ENCODE measurements around the gene CXCR4.

The CXCR4 gene

DNA sequence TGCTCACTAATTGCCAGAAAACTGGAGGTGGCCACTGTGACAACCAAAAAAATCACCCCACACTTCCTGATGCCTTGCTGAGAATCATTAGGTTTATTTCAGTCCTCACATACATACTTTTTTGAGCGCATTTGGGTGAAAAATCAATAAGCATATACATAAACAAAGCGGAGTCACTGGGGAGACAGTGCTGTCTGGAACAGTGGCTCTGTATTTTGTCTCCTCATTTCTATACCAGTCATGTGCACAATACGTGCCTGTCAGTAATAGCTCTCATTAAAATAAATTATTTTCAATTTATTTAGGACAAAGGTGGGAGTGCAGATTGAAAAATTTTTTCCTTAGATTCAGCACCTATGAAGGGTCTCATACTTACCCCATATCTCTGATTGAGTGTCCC is 48.2 kb downstream of the CXCR4 start:
- DNase-seq: no peak

DNA sequence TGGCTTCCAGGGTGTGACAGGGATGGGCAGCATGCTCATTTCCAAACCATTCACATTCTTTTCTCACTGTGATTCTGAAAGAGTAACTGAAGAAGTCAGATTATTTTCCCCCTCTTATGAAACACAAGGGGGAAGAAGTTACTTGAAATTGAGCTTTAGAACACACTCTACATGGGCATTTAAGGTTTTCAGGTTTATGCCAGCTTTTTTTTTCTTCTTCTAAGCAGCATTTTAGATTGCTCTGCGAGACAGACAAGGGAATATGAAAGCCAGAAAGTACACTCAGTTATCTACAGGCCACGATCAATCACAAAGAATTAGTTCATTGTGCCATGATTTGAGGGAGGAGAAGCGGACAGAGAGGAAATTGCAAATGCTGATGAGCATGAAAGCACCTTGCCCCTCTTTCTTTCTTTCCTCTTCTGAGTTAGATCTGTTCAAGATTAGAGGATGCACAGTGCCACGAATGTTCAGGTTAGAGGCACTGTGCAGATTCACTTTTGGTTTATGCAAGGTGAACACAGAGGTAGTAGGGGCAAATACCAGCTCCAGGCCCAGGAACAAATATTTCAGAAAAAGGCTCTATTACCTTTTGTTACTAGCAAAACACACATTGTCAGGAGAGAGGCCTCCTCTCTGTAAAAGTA is 49.2 kb downstream of the CXCR4 start:
- DNase-seq: no peak

DNA sequence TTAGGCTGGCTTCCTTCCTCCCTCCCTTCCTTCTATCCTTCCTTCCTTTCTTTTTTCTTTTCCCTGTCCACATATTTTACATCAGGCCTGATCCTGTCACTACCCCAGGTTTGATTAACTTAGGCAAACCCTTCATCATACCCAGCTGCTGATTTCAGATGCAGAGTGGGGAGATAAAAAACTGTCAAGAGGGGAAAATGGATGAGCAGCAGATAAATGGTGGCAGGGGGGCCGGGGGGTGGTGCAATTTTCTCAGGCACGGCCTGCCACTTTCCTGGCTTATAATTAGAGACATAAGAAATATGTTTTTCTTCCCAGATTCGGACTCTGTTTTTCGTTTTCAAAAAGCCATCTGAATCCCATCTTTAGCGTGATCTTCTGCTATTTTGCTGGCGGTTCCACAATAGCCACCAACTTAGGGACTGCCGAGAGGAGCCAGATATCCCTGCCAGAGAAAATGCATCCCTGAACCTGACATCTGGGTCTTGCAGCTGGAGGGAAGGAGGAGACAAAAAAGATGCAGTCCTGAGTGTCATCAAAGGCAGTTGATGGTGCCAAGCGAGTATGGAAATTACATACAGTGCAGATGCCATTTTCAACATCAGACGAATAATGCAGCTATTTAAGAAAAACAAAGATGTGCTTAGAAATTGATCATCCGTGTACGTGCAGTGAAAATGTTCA is 49.9 kb downstream of the CXCR4 start:
- DNase-seq: no peak

DNA sequence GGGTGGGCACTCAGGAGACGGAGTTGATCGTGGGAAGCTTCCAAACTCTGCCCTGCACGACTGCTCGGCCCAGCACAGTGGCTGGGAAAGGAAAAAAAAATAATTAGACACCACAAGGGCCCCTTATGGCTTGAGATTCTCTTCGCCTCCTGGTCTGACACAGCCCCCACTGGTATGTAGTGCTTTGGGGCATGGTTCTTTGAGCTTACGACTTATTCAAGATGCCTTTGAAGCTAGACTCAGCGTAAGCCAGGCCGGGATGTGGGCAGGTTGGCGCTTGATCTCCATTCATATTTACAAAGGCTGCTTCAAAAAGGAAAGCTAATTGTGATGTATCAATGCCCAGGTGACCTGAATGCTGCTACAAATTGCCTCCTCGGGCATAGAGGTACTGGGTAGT is 50.5 kb downstream of the CXCR4 start:
- DNase-seq: no peak

DNA sequence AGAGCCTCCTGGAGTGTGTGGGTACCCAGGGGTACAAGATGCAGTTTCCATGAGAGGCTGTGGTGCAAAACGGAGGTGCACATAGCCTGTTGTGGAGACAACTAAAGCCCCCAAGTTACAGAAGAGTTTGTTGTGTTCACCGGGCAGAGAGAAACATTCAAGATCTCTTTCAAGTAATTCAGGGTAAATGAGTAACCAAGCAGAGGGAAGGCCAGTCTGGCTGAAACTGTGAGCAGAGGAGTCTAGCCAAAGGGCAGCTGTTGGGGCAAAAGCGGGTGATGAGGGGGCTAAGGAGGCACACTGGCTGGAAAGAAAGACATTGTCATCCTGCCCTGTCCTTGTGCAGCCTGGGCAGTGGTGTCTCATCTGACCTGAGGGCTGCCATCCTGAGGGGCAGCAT is 52.0 kb downstream of the CXCR4 start:
- no peak for DNase-seq

DNA sequence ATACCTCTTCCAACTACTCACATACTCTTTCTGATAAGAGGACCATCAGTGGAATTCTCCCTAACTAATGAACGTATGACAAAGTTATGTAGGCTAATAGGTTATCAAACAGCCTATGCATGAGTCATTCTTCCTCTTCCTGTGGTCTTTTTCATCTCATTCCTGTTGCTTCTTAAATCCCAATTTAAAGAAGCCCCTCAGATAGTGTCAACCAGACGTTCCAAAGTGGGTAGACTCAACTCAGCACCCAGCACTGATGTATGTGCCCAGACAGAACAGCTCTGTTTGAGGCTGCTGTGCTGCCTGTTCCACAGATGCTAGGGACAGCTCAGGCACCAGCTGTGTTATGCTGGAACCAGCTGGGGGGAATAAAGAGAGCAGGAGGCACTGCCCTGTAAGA is 52.6 kb downstream of the CXCR4 start:
- no peak for DNase-seq
